Fibroblast of villous mesenchyme (primary cell): ENCODE measurements around the gene HEXA. TPM values are rescaled to one million over a fixed set of nuclear protein-coding genes. Genes with fewer than 3 reads are reported as not detected.

Source experiments
- DNase-seq: peaks from one replicate; pipeline ENCODE4 v3.0.0-alpha.2; 2010; ENCODE audit warnings: low read depth
- H3K4me3 ChIP-seq: 2 replicates; pipeline ENCODE4 v1.5.1; 2011; ENCODE audit warnings: low read depth, mild to moderate bottlenecking, low read length
- total RNA-seq: library from RNA; depleted of rRNA; stranded (reverse); fragments of >200 nt; gene quantifications from 2 replicates; pipeline ENCODE4 v1.2.3, GENCODE V29; 2012
- TF ChIP-seq, protein P1 (sequence below): IDR thresholded peaks from 2 replicates; pipeline ENCODE4 v1.5.1; 2012; ENCODE audit warnings: low read depth, mild to moderate bottlenecking, low read length; ENCODE audit not compliant: insufficient read depth

The HEXA gene
- total RNA-seq, 1 donor, result 44.9 TPM

DNA sequence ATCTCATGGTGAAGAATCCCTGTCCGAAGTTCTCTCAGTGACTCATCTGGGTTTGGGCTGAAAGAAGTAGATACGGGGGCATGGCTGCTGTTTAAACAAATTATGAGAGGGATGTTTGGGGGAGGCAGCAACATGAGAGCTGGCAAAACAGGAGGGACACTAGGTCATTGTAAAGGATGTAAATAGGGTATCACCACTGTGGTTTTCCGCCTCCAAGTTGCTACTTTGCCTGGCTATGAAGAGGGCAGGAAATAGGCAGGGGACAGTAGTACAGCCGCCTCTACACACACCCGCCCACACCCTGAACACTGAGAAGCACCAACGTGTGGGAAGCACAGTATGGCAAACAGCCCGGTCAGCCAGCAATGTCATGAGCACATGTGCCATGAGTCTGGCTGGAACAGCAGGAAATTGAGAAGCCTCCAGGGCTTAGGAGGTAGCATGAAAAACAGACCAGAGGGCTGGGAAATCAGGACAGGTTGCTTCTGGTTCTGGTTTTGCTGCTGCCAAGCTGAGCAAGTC, 17.1 kb downstream of the HEXA start:
- no peak overlapping the region for H3K4me3 ChIP-seq
- TF ChIP-seq, protein P1, sequence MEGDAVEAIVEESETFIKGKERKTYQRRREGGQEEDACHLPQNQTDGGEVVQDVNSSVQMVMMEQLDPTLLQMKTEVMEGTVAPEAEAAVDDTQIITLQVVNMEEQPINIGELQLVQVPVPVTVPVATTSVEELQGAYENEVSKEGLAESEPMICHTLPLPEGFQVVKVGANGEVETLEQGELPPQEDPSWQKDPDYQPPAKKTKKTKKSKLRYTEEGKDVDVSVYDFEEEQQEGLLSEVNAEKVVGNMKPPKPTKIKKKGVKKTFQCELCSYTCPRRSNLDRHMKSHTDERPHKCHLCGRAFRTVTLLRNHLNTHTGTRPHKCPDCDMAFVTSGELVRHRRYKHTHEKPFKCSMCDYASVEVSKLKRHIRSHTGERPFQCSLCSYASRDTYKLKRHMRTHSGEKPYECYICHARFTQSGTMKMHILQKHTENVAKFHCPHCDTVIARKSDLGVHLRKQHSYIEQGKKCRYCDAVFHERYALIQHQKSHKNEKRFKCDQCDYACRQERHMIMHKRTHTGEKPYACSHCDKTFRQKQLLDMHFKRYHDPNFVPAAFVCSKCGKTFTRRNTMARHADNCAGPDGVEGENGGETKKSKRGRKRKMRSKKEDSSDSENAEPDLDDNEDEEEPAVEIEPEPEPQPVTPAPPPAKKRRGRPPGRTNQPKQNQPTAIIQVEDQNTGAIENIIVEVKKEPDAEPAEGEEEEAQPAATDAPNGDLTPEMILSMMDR, result no peak
- peak; percentile 68 for DNase-seq

DNA sequence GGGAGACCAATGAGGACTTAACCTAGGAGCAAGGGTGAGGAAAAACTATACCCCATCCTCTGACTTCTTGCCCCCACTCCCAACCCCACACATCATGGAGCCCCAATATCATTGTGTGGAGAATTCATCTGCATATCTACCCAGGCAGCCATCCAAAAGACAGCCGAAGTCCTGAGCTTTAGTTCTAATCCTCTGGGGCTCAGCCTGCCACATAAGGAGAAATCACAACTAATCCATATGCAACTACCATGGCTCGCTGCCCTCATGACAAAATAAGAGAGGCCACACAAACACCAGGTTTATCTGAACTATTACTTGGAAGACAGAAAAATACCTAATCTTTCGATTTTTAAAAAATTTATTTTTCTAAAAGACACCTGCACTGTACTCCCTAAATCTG, 17.7 kb downstream of the HEXA start:
- H3K4me3 ChIP-seq, result no peak overlapping the region
- TF ChIP-seq, protein P1, result no peak
- no peak for DNase-seq

DNA sequence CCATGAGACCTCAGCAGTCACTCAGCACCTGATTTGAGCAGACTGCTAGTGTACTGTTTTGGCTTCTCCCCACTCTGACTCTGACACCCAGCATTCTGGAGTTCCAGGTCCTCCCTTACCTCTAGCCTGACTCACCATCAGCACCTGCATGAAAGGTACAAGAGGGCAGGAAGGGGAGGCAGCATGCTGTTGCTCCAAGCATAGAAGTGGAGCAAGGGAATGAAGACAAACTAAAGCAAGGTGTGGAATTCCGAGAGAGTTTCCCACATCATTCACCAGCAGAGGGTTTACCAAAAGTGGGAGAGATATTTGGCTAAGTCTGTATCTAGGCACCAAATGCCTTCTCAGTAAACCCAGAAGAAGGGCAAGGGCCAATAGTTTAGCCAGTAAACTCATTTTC, 21.3 kb downstream of the HEXA start:
- no peak for DNase-seq
- TF ChIP-seq, protein P1, result no peak
- H3K4me3 ChIP-seq, result no peak overlapping the region

- H3K4me3 ChIP-seq, result no peak overlapping the region
- peak; percentile 9 for DNase-seq
- TF ChIP-seq, protein P1, result no peak
These were observed 22.5 kb downstream of the HEXA start for GRCh38 chr15:72353266-72353665.

DNA sequence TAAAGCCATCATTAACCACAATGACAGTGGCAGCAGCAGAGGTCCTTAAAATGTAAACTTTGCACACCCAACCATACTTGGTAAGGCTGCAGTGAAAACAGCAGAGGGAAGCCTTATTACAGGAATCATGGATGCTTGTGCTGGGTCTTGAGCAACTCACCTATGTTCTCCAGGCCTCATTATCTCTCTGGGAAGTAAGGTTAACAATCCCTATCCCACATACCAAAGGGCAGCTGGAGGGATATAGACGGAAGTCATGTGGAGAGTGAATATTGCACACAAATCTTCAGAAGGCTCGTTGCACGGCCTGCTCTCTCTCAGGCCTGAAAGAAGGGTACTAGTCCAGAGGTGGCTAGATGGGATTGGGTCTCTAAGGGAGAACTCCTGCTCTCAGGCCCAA, 30.0 kb downstream of the HEXA start:
- TF ChIP-seq, protein P1, result no peak
- DNase-seq, result no peak
- H3K4me3 ChIP-seq, result no peak overlapping the region

DNA sequence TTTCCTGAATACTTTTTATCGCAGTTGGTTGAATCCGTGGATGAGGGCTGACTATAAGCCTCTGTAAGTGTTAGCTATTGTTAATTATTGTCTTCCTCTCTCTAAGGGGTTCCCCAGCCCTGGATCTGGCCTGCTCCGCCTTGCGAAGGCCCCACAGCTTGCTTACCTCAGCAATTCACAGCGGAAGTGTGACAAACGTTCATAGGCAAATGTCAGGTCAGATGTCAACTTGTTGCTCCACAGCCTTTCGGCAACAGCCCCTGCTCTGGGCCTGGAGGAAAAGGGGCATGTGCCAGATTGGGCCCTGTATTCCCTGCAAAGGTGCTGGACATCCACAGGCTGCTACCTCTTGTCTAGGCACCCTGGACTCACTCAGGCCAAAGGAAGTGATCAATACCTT, 30.5 kb downstream of the HEXA start:
- no peak overlapping the region for H3K4me3 ChIP-seq
- TF ChIP-seq, protein P1, result no peak
- no peak for DNase-seq

DNA sequence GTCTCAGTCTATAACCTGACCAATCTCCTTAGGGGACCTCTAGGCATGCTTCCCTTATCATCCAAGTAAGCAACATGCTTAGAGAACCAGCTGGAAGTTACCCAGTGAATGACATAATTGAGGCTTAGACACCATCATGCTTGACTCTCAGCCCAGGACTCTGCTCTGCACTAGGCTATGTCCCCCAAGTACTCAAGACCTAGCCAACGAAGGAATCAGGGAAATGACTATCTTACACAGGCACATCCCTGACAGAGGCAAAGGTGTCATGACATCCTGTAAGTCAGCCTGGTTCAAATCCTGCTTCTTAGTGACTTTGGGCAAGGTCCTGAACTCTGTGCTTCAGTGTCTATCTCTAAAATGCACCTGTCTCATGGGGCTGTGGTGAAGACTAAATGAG, 31.2 kb downstream of the HEXA start:
- DNase-seq, result no peak
- H3K4me3 ChIP-seq, result no peak overlapping the region

More for the DNA sequence above, 31.2 kb downstream of the HEXA start:
- TF ChIP-seq, protein P1, result no peak
